ENCODE data around the gene UCP2. TPM values are rescaled to one million over a fixed set of nuclear protein-coding genes. Genes with fewer than 3 reads are reported as not detected.

UCP2 gene
- total RNA-seq, 1 donor = 1.5 TPM

GRCh38 chr11:73957654-73958361 is 24.8 kb downstream of the UCP2 start:
- TF ChIP-seq CTCF (IDR thresholded peaks at IDR 0.05; ENCODE audit: insufficient read depth, low read length) = no peak
- no peak overlapping the region for H3K4me3 ChIP-seq (ENCODE audit: low read depth, low read length)
- DNase-seq (ENCODE audit: low read depth) = no peak

- no peak overlapping the region for H3K4me3 ChIP-seq (ENCODE audit: low read depth, low read length)
- no peak for DNase-seq (ENCODE audit: low read depth)
- TF ChIP-seq CTCF (IDR thresholded peaks at IDR 0.05; ENCODE audit: insufficient read depth, low read length) = no peak
Measured at GRCh38 chr11:73956876-73957653, 25.6 kb downstream of the UCP2 start.

GRCh38 chr11:73951797-73952196 is 30.8 kb downstream of the UCP2 start:
- DNase-seq (ENCODE audit: low read depth) = no peak
- TF ChIP-seq CTCF (IDR thresholded peaks at IDR 0.05; ENCODE audit: insufficient read depth, low read length) = no peak
- H3K4me3 ChIP-seq (ENCODE audit: low read depth, low read length) = no peak overlapping the region

GRCh38 chr11:73950869-73951710 is 31.6 kb downstream of the UCP2 start, which contains the start of gene DNAJB13:
Gene DNAJB13, plus strand, starts transcription at chr11:73951026. Its CDS starts 44 bp downstream, at chr11:73951070.
- no peak for TF ChIP-seq CTCF (IDR thresholded peaks at IDR 0.05; ENCODE audit: insufficient read depth, low read length)
- DNase-seq (ENCODE audit: low read depth) = peak; percentile 40
- no peak within 1 kb of the TSS for H3K4me3 ChIP-seq (ENCODE audit: low read depth, low read length)

GRCh38 chr11:73949912-73950311 is 32.7 kb downstream of the UCP2 start:
- TF ChIP-seq CTCF (IDR thresholded peaks at IDR 0.05; ENCODE audit: insufficient read depth, low read length) = no peak
- H3K4me3 ChIP-seq (ENCODE audit: low read depth, low read length) = no peak overlapping the region
- DNase-seq (ENCODE audit: low read depth) = no peak

- no peak overlapping the region for H3K4me3 ChIP-seq (ENCODE audit: low read depth, low read length)
- no peak for DNase-seq (ENCODE audit: low read depth)
- no peak for TF ChIP-seq CTCF (IDR thresholded peaks at IDR 0.05; ENCODE audit: insufficient read depth, low read length)
Measured at GRCh38 chr11:73949246-73949645, 33.4 kb downstream of the UCP2 start.

All from fibroblast of the aortic adventitia (primary cell).